Measurements from ENCODE around the gene LMF1.
"Not testable (repeated sequence)": the region's sequence is repeated elsewhere in the genome, so short reads cannot be mapped to it uniquely, and the experiment has no call there.

The LMF1 gene

GRCh38 chr16:891353-891740 lies 79.4 kb downstream of the LMF1 start:
- no peak for DNase-seq

GRCh38 chr16:890716-891352 lies 80.0 kb downstream of the LMF1 start:
- no peak for DNase-seq

- no peak for DNase-seq
Measured at GRCh38 chr16:890217-890616, 80.6 kb downstream of the LMF1 start.

GRCh38 chr16:889586-889985 lies 81.2 kb downstream of the LMF1 start:
- DNase-seq, result no peak

GRCh38 chr16:888901-889570 lies 81.7 kb downstream of the LMF1 start:
- no peak for DNase-seq

GRCh38 chr16:888456-888855 lies 82.3 kb downstream of the LMF1 start:
- DNase-seq, result not testable (repeated sequence)

GRCh38 chr16:887846-888245 lies 82.9 kb downstream of the LMF1 start:
- DNase-seq, result no peak

- no peak for DNase-seq
Measured at GRCh38 chr16:886802-887731, 83.7 kb downstream of the LMF1 start.

GRCh38 chr16:886084-886543 lies 84.7 kb downstream of the LMF1 start:
- no peak for DNase-seq

- no peak for DNase-seq
Measured at GRCh38 chr16:885391-885790, 85.4 kb downstream of the LMF1 start.

GRCh38 chr16:884232-884631 lies 86.6 kb downstream of the LMF1 start:
- DNase-seq, result no peak

- DNase-seq, result no peak
Measured at GRCh38 chr16:883781-884180, 87.0 kb downstream of the LMF1 start.

GRCh38 chr16:883340-883739 lies 87.4 kb downstream of the LMF1 start:
- DNase-seq, result no peak

GRCh38 chr16:882671-883070 lies 88.1 kb downstream of the LMF1 start:
- DNase-seq, result not testable (repeated sequence)

- no peak for DNase-seq
Measured at GRCh38 chr16:882256-882655, 88.5 kb downstream of the LMF1 start.

GRCh38 chr16:881219-882097 lies 89.3 kb downstream of the LMF1 start:
- no peak for DNase-seq

GRCh38 chr16:880471-881171 lies 90.2 kb downstream of the LMF1 start:
- no peak for DNase-seq

- DNase-seq, result no peak
Measured at GRCh38 chr16:879986-880385, 90.8 kb downstream of the LMF1 start.

- DNase-seq, result no peak
Measured at GRCh38 chr16:879461-879861, 91.3 kb downstream of the LMF1 start.

- DNase-seq, result no peak
Measured at GRCh38 chr16:878886-879285, 91.9 kb downstream of the LMF1 start.

- no peak for DNase-seq
Measured at GRCh38 chr16:878072-878784, 92.6 kb downstream of the LMF1 start.

Data from T1000 (cell line).